GM19452 (cell line): ENCODE results near the gene PDILT.
"Not testable (repeated sequence)": the region's sequence is repeated elsewhere in the genome, so short reads cannot be mapped to it uniquely, and the experiment has no call there.

Experiments used
- ATAC-seq: cut with Tn5 transposase; IDR thresholded peaks from one replicate; pipeline ENCODE4 v1.9.1; 2021; ENCODE audit not compliant: unreplicated experiment

The PDILT gene, protein sequence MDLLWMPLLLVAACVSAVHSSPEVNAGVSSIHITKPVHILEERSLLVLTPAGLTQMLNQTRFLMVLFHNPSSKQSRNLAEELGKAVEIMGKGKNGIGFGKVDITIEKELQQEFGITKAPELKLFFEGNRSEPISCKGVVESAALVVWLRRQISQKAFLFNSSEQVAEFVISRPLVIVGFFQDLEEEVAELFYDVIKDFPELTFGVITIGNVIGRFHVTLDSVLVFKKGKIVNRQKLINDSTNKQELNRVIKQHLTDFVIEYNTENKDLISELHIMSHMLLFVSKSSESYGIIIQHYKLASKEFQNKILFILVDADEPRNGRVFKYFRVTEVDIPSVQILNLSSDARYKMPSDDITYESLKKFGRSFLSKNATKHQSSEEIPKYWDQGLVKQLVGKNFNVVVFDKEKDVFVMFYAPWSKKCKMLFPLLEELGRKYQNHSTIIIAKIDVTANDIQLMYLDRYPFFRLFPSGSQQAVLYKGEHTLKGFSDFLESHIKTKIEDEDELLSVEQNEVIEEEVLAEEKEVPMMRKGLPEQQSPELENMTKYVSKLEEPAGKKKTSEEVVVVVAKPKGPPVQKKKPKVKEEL

DNA sequence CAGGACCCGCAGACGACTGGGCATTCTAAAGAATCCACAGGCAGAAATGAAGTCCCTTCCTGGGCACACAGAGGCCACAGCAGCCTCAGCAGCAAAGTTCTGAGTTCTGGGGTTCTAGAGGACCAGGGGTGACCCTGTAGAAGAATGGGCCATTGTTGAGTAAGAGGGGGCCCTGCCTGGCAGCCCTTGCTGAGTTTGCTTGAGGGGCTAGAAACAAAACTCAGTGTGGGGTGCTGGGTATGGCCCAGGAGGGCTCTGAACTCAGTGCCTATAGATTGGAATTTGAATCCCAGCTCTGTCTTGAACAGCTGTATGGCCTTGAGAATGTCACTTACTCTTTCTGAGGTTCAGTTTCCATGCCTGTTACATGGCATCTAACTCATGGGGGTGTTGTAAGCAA lies at the start of gene PDILT:
Gene PDILT, minus strand, starts transcription at position 101 of the 400 bp plus-strand sequence. CDS start 5,437 bp downstream, outside the sequence.
- no peak for ATAC-seq

DNA sequence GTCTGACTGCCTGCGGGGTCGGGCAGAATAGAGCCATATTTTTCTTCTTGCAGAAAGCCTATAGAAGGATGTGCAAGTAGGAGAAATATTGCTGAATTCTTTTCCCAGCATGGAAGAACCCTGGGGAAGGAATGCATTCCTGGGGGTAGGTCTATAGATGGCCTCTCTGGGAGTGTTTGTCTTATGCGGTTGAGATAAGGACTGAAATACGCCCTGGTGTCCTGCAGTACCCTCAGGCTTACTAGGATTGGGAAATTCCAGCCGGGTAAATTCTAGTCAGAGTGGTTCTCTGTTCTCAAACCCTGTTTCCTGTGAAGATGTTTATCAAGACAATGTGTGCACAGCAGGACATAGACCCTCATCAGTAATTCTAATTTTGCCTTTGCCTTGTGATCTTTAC lies 49.1 kb upstream of the PDILT start:
- ATAC-seq, result not testable (repeated sequence)

DNA sequence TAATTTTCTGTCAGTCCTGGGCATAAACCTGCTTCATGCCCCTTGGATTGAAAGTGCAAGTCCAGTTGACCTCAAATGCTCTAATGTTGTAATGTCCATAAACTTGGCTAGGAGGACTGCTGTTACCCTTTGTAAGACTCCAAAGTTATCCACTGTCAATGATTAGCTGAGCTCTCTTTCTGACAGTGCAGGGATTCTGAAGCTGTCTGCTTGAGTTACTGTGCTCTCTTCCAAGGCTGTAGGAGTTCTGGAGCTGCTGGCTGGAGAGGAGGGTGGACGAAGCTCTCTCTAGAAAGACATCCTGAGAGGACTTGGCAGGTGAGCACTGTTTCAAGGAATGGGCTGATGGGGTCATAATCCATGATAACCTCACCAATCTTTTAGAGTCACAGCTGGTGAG lies 46.8 kb upstream of the PDILT start, which contains the start of gene ACSM2A:
Gene ACSM2A, plus strand, starts transcription at position 158 of the 400 bp plus-strand sequence. CDS start 8,594 bp downstream, outside the sequence.
- ATAC-seq, result not testable (repeated sequence)

GRCh38 chr16:20446652-20447393 lies 42.3 kb upstream of the PDILT start:
- ATAC-seq, result not testable (repeated sequence)

DNA sequence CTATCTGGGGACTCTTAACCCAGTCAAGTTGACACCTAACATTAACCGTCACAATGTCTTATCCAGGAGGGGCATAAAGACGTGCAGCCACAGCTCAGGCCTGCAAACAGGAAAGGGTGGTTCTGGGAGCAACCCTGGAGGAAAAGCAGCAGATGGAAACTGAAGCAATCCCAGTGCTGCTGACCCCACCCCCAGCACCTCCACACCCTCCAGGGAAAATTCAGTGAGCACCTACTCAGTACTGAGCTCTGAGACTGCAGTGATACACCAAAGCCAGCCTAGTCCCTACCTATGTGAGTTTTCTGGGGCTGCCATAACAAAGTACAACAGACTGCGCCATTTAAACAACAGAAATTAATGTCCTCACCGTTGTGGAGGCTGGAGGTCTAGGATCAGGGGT lies 37.3 kb upstream of the PDILT start:
- ATAC-seq, result not testable (repeated sequence)

GRCh38 chr16:20441191-20441590 lies 36.7 kb upstream of the PDILT start:
- ATAC-seq, result no peak

- not testable (repeated sequence) for ATAC-seq
Observed at GRCh38 chr16:20440731-20441130, 36.2 kb upstream of the PDILT start.

- not testable (repeated sequence) for ATAC-seq
Observed at GRCh38 chr16:20439820-20440231, 35.3 kb upstream of the PDILT start.

DNA sequence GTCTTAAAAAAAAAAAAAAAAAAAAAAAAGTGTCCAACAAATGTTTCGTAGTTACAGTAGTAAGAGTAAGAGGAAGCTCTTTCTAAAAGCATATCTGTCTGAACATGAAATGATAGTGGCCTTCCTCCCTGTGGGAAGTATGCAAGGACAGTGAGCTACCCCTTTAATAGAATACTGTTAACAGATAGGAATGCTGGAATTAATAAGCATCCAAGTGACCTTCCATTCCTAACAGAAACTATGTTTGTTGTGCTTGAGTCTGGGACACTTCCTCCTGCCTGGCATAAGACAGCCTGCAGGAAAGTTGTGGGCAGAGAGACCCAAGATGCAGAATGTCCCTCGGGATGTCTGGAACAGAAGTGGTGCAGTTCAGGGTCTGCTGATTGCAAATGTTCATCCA lies 34.4 kb upstream of the PDILT start:
- ATAC-seq, result not testable (repeated sequence)

DNA sequence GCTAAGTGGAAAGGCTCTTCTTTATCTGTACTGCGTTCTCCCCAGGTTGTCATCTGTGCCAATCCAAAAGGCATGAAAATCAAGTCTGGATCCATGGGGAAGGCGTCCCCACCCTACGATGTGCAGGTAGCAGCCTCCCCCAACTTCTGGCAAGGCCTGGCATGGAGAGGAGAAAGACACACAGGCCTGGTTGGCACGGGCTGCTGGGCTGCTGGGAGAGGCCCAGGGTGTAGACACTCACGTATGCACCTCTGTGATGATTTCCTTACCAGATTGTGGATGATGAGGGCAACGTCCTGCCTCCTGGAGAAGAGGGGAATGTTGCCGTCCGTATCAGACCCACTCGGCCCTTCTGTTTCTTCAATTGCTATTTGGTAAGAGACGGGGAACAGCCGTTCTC lies 26.4 kb upstream of the PDILT start:
- ATAC-seq, result no peak

- not testable (repeated sequence) for ATAC-seq
Observed at GRCh38 chr16:20430480-20430879, 25.9 kb upstream of the PDILT start.

DNA sequence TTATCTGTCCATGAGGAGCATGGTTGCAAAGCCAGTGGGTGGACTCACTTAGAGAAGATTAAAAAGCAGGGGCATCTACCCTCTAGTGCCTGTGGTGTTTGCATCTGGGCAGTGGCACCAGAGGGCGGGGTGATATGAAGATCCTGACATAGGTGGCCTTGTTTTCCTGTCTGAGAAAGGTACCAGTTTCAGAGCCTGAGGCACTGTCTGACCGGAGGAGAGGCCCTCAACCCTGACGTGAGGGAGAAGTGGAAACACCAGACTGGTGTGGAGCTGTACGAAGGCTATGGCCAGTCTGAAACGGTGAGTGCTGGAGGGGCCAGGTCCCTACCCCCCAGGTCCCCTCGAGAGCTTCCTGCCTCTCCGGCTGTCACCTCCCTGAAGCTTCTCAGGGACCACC lies 25.0 kb upstream of the PDILT start:
- not testable (repeated sequence) for ATAC-seq

- not testable (repeated sequence) for ATAC-seq
Observed at GRCh38 chr16:20427401-20427797, 22.9 kb upstream of the PDILT start.

DNA sequence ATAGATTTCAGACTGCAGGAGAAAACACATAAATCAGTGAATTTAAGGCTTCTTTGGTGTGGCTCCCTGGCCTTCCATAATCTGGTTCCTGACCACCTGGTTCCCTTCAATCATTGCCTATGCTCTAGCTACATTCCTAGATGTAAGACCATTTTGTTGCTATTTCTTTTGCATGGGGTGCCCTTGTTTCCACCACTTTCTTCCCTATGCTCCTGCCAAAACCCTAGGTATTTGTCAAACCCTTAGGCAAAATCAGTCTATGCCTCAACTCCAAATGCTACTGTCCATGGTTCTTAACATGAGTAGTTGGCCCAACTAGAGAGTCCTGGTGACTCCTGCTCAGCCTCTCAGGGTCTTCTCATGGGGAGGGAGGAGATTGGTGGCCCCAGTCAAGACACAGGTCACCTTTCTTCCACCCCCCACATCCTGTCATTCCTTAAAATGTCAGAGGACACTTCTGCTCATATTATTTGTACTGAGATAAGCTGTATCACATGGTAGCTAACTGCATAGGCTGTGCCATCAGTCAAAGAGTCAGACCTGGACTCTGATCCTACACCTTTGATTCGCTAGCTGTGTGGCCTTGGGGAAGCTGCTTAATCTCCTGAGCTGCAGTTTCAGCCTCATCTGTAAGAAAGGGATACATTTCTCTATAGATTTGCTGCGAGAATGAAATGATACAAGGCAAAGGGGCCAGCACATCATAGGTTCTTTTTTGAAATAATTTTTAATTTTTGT lies 19.8 kb upstream of the PDILT start:
- ATAC-seq, result no peak

GRCh38 chr16:20423772-20424128 lies 19.2 kb upstream of the PDILT start:
- not testable (repeated sequence) for ATAC-seq

DNA sequence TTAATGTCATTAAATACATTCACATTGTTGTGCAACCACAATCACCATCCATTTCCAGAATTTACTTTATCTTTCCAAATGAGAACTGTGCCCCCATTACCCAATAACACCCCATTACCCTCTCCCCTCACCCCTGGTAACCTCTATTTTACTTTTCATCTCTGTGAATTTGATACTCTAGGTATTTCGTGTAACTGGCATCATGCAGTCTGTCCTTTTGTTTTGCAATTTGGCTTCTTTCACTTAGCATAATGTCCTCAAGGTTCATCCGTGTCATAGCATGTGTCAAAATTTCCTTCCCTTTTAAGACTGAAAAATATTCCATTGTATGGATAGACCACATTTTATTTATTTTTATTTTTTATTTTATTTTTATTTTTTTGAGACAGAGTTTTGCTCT lies 17.2 kb upstream of the PDILT start:
- not testable (repeated sequence) for ATAC-seq

DNA sequence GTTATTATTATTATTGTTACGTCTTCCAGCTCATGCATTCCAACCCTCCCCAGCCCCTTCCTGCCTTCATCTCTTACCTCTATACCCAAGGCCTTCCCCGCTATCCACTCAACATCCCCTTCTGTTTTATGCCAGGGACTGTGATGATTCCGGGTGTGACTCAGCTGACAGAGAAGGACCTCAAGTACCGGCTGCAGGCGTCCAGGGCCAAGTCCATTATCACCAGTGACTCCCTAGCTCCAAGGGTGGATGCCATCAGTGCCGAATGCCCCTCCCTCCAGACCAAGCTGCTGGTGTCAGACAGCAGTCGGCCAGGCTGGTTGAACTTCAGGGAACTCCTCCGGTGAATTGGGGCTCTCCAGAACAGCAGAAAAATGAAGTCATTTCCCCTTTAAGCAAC lies 14.6 kb upstream of the PDILT start:
- ATAC-seq, result not testable (repeated sequence)

- no peak for ATAC-seq
Observed at GRCh38 chr16:20415541-20415940, 11.0 kb upstream of the PDILT start.

DNA sequence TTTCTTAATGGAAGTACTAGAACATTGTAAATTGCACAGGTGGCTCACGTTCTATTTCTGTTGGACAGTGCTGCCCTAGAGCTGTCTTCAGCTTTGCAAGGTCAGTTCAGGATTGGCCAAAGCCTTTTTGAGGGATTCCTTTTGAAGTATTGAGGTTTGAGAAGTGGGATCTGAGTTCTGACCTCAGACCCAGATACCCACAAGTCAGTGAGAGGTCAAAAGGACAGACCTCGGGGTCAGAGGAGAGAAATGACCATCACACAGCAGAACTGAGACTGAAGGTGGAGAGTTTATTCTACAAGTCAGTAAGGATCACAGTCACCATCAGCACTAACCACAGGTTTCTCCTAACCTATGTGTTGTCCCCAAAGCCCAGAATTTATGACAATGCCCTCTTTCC lies 6.5 kb upstream of the PDILT start:
- ATAC-seq, result no peak

DNA sequence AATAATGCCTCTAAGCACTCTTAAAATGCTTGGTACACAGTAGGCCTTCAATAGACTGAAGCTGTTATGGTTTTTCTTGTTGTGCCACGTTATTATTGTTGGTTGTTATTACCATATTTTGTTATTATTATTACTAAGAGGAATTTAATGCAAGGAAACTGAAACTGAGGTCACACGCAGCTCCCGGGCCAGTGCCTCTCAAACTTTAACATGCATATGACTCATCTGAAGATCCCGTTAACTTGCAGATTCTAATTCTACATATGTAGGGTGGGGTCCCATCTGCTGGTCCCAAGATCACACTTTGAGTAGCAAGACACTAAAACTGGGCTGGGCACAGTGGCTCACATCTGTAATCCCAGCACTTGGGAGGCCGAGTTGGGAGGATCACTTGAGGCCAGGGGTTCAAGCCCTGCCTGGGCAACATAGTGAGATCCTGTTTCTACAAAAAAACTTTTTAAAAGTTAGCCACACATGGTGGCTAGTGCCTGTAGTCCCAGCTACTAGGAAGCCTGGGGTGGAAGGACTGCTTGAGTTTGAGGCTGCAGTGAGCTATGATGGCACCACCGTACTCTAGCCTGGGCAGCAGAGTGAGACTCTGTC lies 5.7 kb upstream of the PDILT start:
- peak; percentile 71 for ATAC-seq
